Measurements from ENCODE around the gene COL27A1.

GRCh38 chr9:114302727-114303126 lies 147.4 kb downstream of the COL27A1 start:
- no peak for TF ChIP-seq POLR2A (IDR thresholded peaks at IDR 0.05; ENCODE audit: low read length)
- TF ChIP-seq GATA1 (IDR thresholded peaks at IDR 0.05; ENCODE audit: low read depth, low read length), result no peak

Measured in erythroblast (primary cell).